Measurements from ENCODE around the gene DAB1. TPM values are rescaled to one million over a fixed set of nuclear protein-coding genes. Genes with fewer than 3 reads are reported as not detected.

The DAB1 gene
- total RNA-seq, 3 donors from 2014 or later (not counting 1 experiment from before 2014, with no cell fraction given) = 0.41 TPM; not detected in 2

DNA sequence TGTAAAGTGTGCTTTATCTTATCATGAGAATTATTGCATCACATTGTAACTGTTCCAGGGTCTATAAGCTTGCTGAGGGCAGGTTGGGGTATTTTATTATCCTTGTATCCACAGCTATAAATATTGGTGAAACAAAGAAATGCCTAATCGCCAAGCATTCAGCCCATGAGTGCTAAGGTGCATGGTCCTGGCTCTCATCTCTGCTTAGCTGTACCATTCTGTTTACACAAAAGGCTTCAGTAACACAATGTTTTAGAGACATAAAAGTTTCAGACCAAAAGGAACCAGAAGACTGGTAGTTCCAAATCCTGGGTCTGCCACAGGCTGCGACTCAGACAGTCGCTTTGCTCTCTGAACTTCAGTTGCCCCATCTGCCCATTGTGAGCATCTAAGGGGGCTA lies 358.4 kb downstream of the DAB1 start:
- TF ChIP-seq CTCF (IDR thresholded peaks at IDR 0.05) = no peak
- DNase-seq = no peak
- Histone ChIP-seq H3K4me3 (ENCODE audit: low read length) (no peak overlapping the region), H3K4me1 (ENCODE audit: control insufficient read depth, insufficient read depth, low read length) (no peaks in the 10 kb centered on the region), H3K27ac (ENCODE audit: low read length) (no peak overlapping the region), H3K9me3 (ENCODE audit: control insufficient read depth, insufficient read depth, low read length) (no peaks in the 10 kb centered on the region), H3K27me3 (ENCODE audit: control insufficient read depth, insufficient read depth, low read length) (no peaks in the 10 kb centered on the region), H3K36me3 (ENCODE audit: control insufficient read depth, insufficient read depth, low read length) (no peaks in the 10 kb centered on the region)
- Mint-ChIP-seq H3K27me3 (ENCODE audit: low read depth in 2 of 2) (no peaks in the 10 kb centered on the region), H3K27ac (no peak overlapping the region), H3K9me3 (no peaks in the 10 kb centered on the region), H3K36me3 (no peaks in the 10 kb centered on the region), H3K4me3 (no peak overlapping the region), H3K4me1 (no peaks in the 10 kb centered on the region)
- no peak for ATAC-seq
- intact Hi-C loops (cut with micrococcal nuclease) = no loop called here
- WGBS (ENCODE audit: insufficient coverage) = 92% methylated on average over 3 of the region's 3 CpGs

DNA sequence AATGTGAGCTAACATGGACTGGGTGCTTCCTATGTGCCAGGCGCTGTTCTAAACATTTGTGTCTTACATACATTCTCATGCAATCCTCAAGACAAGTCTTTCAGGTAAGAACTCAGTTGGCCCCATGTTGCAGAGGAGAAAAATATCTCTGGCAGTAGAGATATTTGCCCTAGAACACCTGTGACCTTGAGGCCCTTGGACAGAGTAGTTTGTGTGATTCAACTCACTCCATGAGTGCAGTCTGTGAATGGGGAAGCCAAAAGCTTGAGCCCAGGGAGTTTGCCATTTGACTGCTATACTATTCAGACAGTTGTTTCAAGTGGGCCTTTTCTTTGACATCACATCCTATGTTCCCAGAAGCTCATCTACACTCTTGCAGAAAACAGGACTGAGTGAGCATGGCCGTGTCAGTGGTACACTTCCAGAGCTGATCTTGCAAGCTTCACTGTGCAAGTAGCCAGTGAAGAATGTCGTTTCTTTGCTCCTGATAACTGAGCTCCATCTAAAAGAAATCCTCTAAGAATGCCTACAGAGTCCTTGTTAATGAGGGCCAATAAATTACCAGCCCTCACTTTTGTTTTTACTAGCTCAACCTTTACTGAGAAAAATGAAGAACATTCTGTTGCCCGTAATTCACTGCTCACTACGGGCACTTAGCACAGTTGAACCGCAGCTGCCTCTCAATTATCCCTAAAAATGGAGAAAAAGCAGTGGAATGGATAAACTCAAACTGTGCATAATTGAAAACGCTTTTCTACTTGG lies 359.3 kb downstream of the DAB1 start:
- H3K36me3 Mint-ChIP-seq = no peaks in the 10 kb centered on the region
- no peaks in the 10 kb centered on the region for H3K27me3 Mint-ChIP-seq (ENCODE audit: low read depth in 2 of 2)
- peaks cover under 1% of the 10 kb centered on the region in 2 donors for H3K4me1 Mint-ChIP-seq
- H3K9me3 Mint-ChIP-seq = no peaks in the 10 kb centered on the region
- Histone ChIP-seq H3K4me1 (ENCODE audit: control insufficient read depth, insufficient read depth, low read length) (no peaks in the 10 kb centered on the region), H3K9me3 (ENCODE audit: control insufficient read depth, insufficient read depth, low read length) (no peaks in the 10 kb centered on the region), H3K27me3 (ENCODE audit: control insufficient read depth, insufficient read depth, low read length) (no peaks in the 10 kb centered on the region), H3K4me3 (ENCODE audit: low read length) (no peak overlapping the region), H3K36me3 (ENCODE audit: control insufficient read depth, insufficient read depth, low read length) (no peaks in the 10 kb centered on the region), H3K27ac (ENCODE audit: low read length) (no peak overlapping the region)
- 79% methylated on average over 6 of the region's 7 CpGs for WGBS (ENCODE audit: insufficient coverage)
- DNase-seq (no peak), ATAC-seq (no peak)
- no peak for TF ChIP-seq CTCF (IDR thresholded peaks at IDR 0.05)
- no peak overlapping the region for H3K4me3 Mint-ChIP-seq
- H3K27ac Mint-ChIP-seq = no peak overlapping the region
- intact Hi-C loops (cut with micrococcal nuclease) = no loop called here

GRCh38 chr1:57063406-57064125 lies 360.3 kb downstream of the DAB1 start:
- H3K4me1 Mint-ChIP-seq = peaks cover 10 to 11% of the 10 kb centered on the region in 2 donors
- 96% methylated on average over 4 of the region's 6 CpGs for WGBS (ENCODE audit: insufficient coverage)
- H3K27ac ChIP-seq (ENCODE audit: low read length) = no peak overlapping the region
- no peak for DNase-seq
- H3K4me1 ChIP-seq (ENCODE audit: control insufficient read depth, insufficient read depth, low read length) = no peaks in the 10 kb centered on the region
- no peak overlapping the region for H3K4me3 ChIP-seq (ENCODE audit: low read length)
- H3K27ac Mint-ChIP-seq = no peak overlapping the region
- no peak overlapping the region for H3K4me3 Mint-ChIP-seq
- H3K27me3 ChIP-seq (ENCODE audit: control insufficient read depth, insufficient read depth, low read length) = no peaks in the 10 kb centered on the region
- TF ChIP-seq CTCF (IDR thresholded peaks at IDR 0.05) = no peak
- H3K9me3 ChIP-seq (ENCODE audit: control insufficient read depth, insufficient read depth, low read length) = no peaks in the 10 kb centered on the region
- no peaks in the 10 kb centered on the region for H3K36me3 ChIP-seq (ENCODE audit: control insufficient read depth, insufficient read depth, low read length)
- intact Hi-C loops (cut with micrococcal nuclease) = no loop called here
- H3K36me3 Mint-ChIP-seq = no peaks in the 10 kb centered on the region
- no peaks in the 10 kb centered on the region for H3K9me3 Mint-ChIP-seq
- ATAC-seq = no peak
- H3K27me3 Mint-ChIP-seq (ENCODE audit: low read depth in 2 of 2) = no peaks in the 10 kb centered on the region

Data from natural killer cell (primary cell).